GM19035 (cell line): ENCODE data around the gene IL10.
"Not testable (repeated sequence)": the region's sequence is repeated elsewhere in the genome, so short reads cannot be mapped to it uniquely, and the experiment has no call there.

Experiments used
- ATAC-seq: cut with Tn5 transposase; IDR thresholded peaks from one replicate; pipeline ENCODE4 v1.9.1; 2021; ENCODE audit not compliant: unreplicated experiment

Gene IL10

GRCh38 chr1:206768472-206769303, 3.6 kb downstream of the IL10 start:
- peak; percentile 12 for ATAC-seq

- peak; percentile 57 for ATAC-seq
Measured at GRCh38 chr1:206766251-206766856, 5.9 kb downstream of the IL10 start.

GRCh38 chr1:206765771-206766170, 6.5 kb downstream of the IL10 start:
- not testable (repeated sequence) for ATAC-seq

- not testable (repeated sequence) for ATAC-seq
Measured at GRCh38 chr1:206762741-206763364, 9.4 kb downstream of the IL10 start.

DNA sequence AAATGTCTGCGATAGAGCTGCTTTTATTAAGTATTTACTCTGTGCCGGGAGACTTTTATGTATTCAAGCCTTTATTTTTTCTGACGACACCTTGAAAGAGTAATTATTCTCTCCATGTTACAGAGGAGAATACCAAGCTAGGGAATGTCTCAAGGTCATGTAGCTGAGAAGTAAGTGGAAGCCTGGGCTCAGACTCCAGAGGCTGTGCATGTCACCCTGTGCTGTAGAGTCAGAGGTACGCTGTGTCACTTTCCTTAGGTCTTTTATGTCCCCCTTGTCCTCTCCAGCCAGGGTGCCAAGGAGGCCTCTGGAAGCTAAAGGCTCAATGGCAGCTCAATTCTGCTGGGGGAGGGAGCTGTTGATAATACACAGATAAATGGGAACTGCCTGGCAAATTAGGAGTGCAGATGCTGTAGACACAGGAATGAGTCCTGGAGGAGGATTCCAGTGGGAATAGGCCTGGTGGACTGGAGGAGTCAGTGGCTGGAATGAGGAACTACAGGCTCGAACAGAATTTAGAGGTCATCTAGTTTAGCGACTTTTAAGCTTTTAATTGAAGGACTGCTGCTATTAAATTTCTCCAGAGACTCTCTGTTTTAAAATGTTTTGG, 11.0 kb downstream of the IL10 start:
- no peak for ATAC-seq

- no peak for ATAC-seq
Measured at GRCh38 chr1:206760590-206760989, 11.7 kb downstream of the IL10 start.

- ATAC-seq, result no peak
Measured at GRCh38 chr1:206757524-206758266, 14.6 kb downstream of the IL10 start.

DNA sequence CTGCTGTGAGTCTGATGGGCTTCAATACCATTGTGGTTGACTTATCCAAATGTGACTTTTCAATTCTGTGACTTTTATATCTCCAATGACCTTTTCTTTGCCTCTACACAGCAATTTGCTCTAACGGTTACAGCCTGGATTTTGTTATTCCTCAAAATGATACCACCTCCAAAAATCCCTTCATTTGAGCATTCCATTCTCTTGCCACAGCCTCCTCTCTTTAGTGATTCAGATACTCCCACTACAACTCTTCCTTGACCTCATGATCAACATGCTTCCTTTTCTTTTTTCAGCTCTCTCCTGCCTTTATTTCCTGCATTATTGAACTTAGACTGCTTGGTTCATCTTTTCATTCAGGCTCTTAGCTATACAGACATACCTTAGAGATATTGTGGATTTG, 18.3 kb downstream of the IL10 start:
- ATAC-seq, result no peak

DNA sequence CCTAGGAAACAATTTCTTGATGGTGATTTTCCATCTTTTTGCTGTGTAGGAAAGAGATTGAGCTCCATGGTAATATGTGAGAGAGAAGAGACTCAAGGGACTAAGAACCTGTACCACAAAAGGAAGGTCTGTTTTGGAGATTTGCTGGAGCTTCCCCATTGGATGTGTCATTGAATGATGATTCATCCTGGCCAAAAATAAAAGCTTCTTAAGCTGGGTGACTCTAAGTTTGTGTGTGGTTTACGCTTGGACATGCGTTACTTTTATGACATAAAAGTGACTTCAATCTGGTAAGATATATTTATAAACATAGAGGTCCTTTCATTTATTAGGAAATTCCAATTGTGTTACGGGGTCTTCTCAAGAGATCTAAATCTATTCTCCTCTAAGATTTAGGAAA, 19.2 kb downstream of the IL10 start:
- ATAC-seq, result no peak

DNA sequence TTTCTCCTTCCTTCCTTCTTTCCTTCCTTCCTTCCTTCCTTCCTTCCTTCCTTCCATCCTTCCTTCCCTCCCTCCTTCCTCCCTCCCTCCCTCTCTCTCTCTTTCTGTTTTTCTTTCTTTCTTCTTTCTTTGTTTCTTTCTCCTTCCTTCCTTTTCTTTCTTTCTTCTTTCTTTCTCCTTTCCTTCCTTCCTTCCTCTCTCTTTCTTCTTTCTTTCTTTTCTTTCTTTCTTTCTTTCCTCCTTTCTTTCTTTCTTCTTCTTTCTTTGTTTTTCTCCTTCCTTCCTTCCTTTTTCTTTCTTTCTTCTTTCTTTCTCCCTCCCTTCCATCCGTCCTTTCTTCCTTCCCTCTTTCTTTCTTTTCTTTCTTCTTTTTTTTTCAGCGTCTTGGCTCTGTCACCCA, 19.8 kb downstream of the IL10 start:
- no peak for ATAC-seq

GRCh38 chr1:206751891-206752290, 20.4 kb downstream of the IL10 start:
- no peak for ATAC-seq

DNA sequence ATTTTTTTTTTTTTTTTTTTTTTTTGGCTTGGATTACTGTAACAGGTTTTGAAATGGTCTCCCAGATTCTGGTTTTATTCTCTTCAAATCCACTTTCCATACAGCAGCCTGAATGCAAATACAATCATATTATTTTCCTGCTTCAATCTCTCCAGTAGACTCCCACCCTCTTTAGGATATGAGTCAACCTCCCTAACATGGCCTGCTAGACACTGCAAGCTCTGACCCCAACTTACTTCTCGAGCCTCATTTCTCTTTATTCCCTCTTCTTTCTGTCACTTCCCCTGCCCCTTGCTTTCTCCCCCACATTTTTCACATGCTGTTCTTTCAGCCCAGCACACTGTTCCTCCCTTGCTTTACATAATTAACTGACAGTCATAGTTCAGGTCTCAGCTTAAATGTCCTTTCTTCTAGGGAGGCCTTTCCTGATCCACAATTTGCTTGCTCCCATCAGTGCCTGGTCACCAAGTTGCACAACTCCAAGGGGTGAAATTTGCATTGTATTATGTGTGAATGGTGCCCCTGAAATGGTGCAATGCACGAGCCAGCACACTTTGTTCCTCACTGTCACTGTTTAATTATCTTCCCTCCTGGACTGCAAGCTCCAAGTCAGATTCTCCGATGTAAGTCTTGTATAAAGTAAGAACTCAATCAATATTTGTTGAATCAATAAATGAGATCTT, 23.8 kb downstream of the IL10 start:
- no peak for ATAC-seq

DNA sequence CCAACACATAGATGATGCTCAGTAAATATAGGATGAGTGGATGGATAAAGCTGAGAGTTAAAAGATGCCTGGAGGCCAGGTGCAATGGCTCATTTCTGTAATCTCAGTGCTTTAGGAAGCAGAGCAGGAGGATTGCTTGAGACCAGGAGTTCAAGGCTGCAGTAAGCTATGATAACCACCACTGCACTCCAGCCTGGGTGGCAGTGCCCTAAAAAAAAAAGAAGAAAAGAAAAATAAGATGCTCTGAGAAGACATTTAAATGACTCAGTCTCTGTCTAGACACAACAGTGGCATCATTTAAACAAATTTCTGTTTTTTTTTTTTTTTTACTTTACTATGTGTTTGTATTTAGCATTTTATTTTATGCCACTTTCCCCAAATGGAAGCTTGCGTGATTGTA, 27.0 kb downstream of the IL10 start:
- ATAC-seq, result no peak

DNA sequence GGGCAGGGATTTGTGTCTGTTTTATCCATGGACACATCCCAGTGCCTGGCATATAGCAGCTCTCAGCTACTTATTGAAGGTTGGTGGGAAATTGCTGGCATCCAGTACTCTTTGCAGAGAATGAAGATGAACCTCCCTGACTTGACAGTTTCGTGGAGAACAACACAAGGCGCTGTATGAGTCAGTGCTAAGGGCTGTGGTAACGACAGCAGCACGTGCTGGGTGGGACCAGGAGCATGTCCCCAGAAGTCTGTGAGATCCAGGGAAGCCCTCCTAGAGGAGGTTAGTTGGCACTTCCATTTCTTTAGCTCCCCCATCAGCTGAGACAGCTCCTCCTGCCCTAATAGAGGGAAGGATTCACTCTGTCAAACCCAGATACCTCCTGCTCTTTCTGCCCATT, 27.6 kb downstream of the IL10 start:
- ATAC-seq, result no peak

DNA sequence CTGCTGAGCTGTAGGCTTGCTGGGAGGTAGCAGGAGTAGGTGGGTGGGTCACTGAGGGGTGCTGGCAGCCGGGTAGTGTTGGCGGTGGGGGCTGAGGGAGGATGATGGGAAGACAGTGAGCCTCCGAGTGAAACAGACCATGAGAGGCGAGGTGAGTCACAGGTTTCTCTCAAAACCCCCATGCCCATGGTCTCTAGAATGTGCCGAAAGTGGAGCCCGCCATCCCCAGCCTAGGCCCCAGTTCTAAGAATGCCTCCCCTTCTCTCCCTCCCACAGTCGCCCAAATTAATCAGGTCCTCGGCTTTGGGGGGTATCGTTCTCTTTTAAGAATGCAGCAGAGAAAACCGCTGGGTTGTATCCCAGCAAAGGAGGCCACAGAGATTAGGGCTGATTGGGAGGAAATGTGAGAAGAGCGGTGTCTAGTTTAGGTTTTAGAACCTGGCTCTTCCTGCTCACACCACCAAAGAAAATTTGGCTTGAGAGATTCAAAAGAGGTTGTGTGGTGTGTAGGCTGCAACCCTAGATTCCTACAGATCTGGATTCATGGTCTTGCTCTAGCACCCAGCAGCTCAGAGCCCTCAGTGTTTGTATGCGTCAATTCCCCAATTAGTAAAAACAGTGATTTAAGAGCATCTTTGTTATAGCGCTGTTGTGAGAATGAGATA, 29.4 kb downstream of the IL10 start:
- no peak for ATAC-seq

DNA sequence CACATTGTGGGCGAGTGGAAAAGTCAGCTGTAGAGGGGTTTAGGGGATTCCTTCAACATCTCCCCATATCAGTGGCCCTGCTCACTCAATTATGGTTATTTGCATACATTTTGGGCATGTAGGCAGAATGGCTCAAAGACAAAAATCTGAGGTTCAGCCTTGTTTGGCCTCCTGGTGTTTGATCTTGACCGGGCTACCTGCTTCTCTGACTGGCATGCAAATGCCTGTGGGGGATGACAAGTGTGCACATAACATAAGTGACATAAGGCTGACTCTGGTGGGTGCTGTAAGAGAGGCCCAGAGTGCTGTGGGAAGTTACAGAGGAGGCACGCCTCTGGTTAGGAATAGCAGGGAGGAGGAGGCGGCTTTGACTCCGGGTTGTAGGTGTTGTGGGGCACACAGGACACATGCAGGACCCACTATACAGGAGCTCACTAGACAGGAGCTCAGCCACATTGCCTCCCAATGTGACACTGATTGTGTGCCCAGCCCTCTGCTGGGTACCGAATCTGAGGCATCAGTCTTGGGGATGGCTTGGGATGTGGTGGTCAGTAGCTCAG, 31.1 kb downstream of the IL10 start:
- ATAC-seq, result no peak

GRCh38 chr1:206739411-206740076, 32.8 kb downstream of the IL10 start:
- peak; percentile 90 for ATAC-seq

- peak; percentile 7 for ATAC-seq
Measured at GRCh38 chr1:206738370-206739366, 33.6 kb downstream of the IL10 start.
